PC-3 (cell line): ENCODE results near the gene KIF13A. TPM values are rescaled to one million over a fixed set of nuclear protein-coding genes. Genes with fewer than 3 reads are reported as not detected.
A peak's percentile ranks its signal among the peaks of the same experiment; 100 is the strongest.

Experiments used
- ATAC-seq: fragments of 200-7000 bp; cut with Tn5 transposase; 2 replicates; pipeline ENCODE4 v1.9.1; 2020; ENCODE audit warnings: mild to moderate bottlenecking, moderate library complexity
- BruUV-seq: library from RNA; stranded (reverse); fragments of 400-500 nt; replicated peaks from 2 replicates; lab custom pipeline; 2021; lab: Mats Ljungman, UMichigan
- CTCF ChIA-PET: fragments of 300-600 bp; sonication (Branson Sonifier 250); formaldehyde crosslinking; loops from one replicate; lab custom pipeline; 2022; ENCODE audit warnings: antibody characterized with exemption; lab: Charles Lee
- POLR2A ChIA-PET: fragments of 300-600 bp; sonication (Branson Sonifier 250); formaldehyde crosslinking; loops from one replicate; lab custom pipeline; 2022; ENCODE audit warnings: antibody characterized with exemption; ENCODE audit not compliant: unreplicated experiment; lab: Charles Lee
- DNase-seq: peaks from one replicate; pipeline ENCODE4 v3.0.0-alpha.2; 2015
- H2AFZ ChIP-seq: fragments of 300-600 bp; sonication (generic); 2 replicates; pipeline ENCODE4 v1.6.0; 2016; ENCODE audit warnings: antibody characterized with exemption, low read length
- H3F3A ChIP-seq: fragments of 300-600 bp; sonication (generic); one replicate; pipeline ENCODE4 v1.6.0; 2017; ENCODE audit warnings: antibody characterized with exemption, low read length, control low read depth, mild to moderate bottlenecking; ENCODE audit not compliant: unreplicated experiment
- H3K27ac ChIP-seq: fragments of 300-600 bp; sonication (generic); 2 replicates; pipeline ENCODE4 v1.5.1; 2016; ENCODE audit warnings: mild to moderate bottlenecking, low read length
- H3K27me3 ChIP-seq: fragments of 300-600 bp; sonication (generic); 2 replicates; pipeline ENCODE4 v1.6.1; 2016; ENCODE audit warnings: low read length, mixed read lengths
- H3K36me3 ChIP-seq: fragments of 300-600 bp; sonication (generic); 2 replicates; pipeline ENCODE4 v1.6.1; 2016; ENCODE audit warnings: low read depth, mixed run types, low read length, mixed read lengths
- H3K4me1 ChIP-seq: fragments of 300-600 bp; sonication (generic); 2 replicates; pipeline ENCODE4 v1.5.1; 2016; ENCODE audit warnings: low read length; ENCODE audit not compliant: insufficient read depth
- H3K4me2 ChIP-seq: fragments of 300-600 bp; sonication (generic); 2 replicates; pipeline ENCODE4 v1.6.0; 2016; ENCODE audit warnings: low read length
- H3K4me3 ChIP-seq: fragments of 300-600 bp; sonication (generic); 2 replicates; pipeline ENCODE4 v1.5.1; 2016; ENCODE audit warnings: mild to moderate bottlenecking, low read length, mixed read lengths
- H3K79me2 ChIP-seq: fragments of 300-600 bp; sonication (generic); 2 replicates; pipeline ENCODE4 v1.6.1; 2017; ENCODE audit warnings: low read length, mixed read lengths
- H3K9ac ChIP-seq: fragments of 300-600 bp; sonication (generic); 2 replicates; pipeline ENCODE4 v1.6.0; 2016; ENCODE audit warnings: mild to moderate bottlenecking, low read length
- H3K9me2 ChIP-seq: fragments of 300-600 bp; sonication (generic); replicated peaks from 2 replicates; pipeline ENCODE4 v1.6.1; 2016; ENCODE audit warnings: mixed run types, low read length, mixed read lengths
- H3K9me3 ChIP-seq: fragments of 300-600 bp; sonication (generic); 2 replicates; pipeline ENCODE4 v1.6.1; 2016; ENCODE audit warnings: low read length, mixed read lengths
- H4K20me1 ChIP-seq: fragments of 300-600 bp; sonication (generic); 2 replicates; pipeline ENCODE4 v1.6.1; 2016; ENCODE audit warnings: low read length, mixed read lengths
- EZH2 ChIP-seq: fragments of 300-600 bp; sonication (generic); IDR thresholded peaks from one replicate; pipeline ENCODE4 v1.6.1; 2017; ENCODE audit warnings: antibody characterized with exemption, mild to moderate bottlenecking, low read length; ENCODE audit not compliant: unreplicated experiment
- EZH2phosphoT487 ChIP-seq: fragments of 300-600 bp; sonication (generic); IDR thresholded peaks from 2 replicates; pipeline ENCODE4 v1.6.1; 2018; ENCODE audit warnings: mild to moderate bottlenecking, antibody characterized with exemption, low read length, borderline replicate concordance
- intact Hi-C: fragments of 100-400 bp; cut with micrococcal nuclease; formaldehyde crosslinking; loops from 2 replicates; pipeline ENCODE4 v1.9.0; 2023
- total RNA-seq: library from RNA; depleted of rRNA; stranded (reverse); fragments of >200 nt; gene quantifications from 2 replicates; pipeline ENCODE4 v1.2.3, GENCODE V29; 2014
- TF ChIP-seq, protein P1 (sequence below): fragments of 300-600 bp; sonication (generic); conservative IDR thresholded peaks from 2 replicates; pipeline ENCODE4 v1.5.1; 2017; ENCODE audit warnings: antibody characterized with exemption, low read depth, mild to moderate bottlenecking, low read length

KIF13A gene
- total RNA-seq, 1 experiment from 2014 or later = 21.3 TPM

DNA sequence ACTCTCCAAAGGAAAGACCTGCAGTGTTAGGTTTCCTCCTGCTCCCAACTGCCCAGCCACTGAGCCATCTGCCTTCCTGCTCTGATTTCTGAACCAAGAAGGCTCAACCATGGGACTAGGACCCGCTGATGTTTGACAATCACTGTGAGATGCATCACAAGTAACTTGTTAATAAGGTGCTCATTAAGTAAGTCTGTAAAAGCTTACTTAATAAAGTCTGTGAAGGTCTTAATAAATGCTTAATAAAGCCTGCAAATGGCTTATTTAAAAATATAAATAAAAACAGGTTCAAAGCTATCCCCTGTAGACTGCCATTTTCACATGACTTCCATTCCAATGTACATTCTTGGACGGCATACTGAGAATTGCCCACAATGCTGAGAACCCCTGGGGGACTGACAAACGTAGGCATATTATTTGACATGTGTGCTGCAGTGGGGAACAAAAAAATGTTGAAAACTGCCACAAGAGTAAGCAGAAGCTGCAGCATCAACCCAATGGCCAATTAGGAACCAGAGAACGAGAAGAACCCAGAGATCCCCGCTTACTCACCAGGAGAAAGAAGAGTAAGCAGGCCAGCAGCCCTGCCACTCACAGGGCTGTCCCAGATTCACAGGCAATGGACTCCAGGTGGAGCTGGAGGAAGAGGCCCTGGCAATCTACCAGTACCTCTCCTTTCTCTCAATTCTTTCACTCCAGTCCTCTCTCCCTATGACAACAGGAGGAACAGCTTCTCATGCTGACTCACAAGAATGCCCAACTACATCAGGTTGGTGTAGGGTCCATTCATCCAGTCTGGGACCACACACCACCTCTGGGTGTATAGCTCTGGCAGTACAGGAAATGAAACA is 19.5 kb downstream of the KIF13A start:
- Histone ChIP-seq H3K79me2 (peaks cover 46% of the 10 kb centered on the region), H3K4me1 (peaks cover 33% of the 10 kb centered on the region), H3K27me3 (no peaks in the 10 kb centered on the region), H3K36me3 (no peaks in the 10 kb centered on the region), H3K4me2 (no peak overlapping the region), H3K27ac (no peak overlapping the region), H3K9me3 (no peaks in the 10 kb centered on the region), H3K4me3 (no peak overlapping the region), H4K20me1 (no peaks in the 10 kb centered on the region), H3F3A (no peaks in the 10 kb centered on the region), H3K9ac (no peak overlapping the region), H3K9me2 (no peaks in the 10 kb centered on the region), H2AFZ (no peak overlapping the region)
- DNase-seq = peak; percentile 69
- TF ChIP-seq EZH2phosphoT487 (no peak), EZH2 (no peak)
- TF ChIP-seq, protein P1, sequence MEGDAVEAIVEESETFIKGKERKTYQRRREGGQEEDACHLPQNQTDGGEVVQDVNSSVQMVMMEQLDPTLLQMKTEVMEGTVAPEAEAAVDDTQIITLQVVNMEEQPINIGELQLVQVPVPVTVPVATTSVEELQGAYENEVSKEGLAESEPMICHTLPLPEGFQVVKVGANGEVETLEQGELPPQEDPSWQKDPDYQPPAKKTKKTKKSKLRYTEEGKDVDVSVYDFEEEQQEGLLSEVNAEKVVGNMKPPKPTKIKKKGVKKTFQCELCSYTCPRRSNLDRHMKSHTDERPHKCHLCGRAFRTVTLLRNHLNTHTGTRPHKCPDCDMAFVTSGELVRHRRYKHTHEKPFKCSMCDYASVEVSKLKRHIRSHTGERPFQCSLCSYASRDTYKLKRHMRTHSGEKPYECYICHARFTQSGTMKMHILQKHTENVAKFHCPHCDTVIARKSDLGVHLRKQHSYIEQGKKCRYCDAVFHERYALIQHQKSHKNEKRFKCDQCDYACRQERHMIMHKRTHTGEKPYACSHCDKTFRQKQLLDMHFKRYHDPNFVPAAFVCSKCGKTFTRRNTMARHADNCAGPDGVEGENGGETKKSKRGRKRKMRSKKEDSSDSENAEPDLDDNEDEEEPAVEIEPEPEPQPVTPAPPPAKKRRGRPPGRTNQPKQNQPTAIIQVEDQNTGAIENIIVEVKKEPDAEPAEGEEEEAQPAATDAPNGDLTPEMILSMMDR = no peak
- POLR2A ChIA-PET = no interaction called here
- ATAC-seq = peak; percentile 49
- CTCF ChIA-PET = interaction anchor here (0.5 kb wide), 1 partner anchor 20 kb away, joined by 4 read pairs; no protein-coding TSS in a partner anchor
- intact Hi-C loops = no loop called here
- no TSS peak for BruUV-seq

- H3K4me1 ChIP-seq = peaks cover 22% of the 10 kb centered on the region
- intact Hi-C loops = no loop called here
Observed at GRCh38 chr6:17966451-17966850, 21.0 kb downstream of the KIF13A start.

More at GRCh38 chr6:17966451-17966850, 21.0 kb downstream of the KIF13A start:
- H3K9me2 ChIP-seq = no peaks in the 10 kb centered on the region
- H3K27me3 ChIP-seq = no peaks in the 10 kb centered on the region
- H3K4me2 ChIP-seq = no peak overlapping the region
- no peak overlapping the region for H2AFZ ChIP-seq
- H3K4me3 ChIP-seq = no peak overlapping the region
- no TSS peak for BruUV-seq
- ChIA-PET CTCF (no interaction called here), POLR2A (no interaction called here)
- no peak for DNase-seq
- TF ChIP-seq EZH2phosphoT487 = no peak
- TF ChIP-seq, protein P1 = no peak
- no peak for TF ChIP-seq EZH2
- H3K79me2 ChIP-seq = peaks cover 38% of the 10 kb centered on the region
- no peaks in the 10 kb centered on the region for H4K20me1 ChIP-seq
- no peak overlapping the region for H3K9ac ChIP-seq
- ATAC-seq = no peak
- H3F3A ChIP-seq = no peaks in the 10 kb centered on the region
- H3K9me3 ChIP-seq = no peaks in the 10 kb centered on the region
- H3K27ac ChIP-seq = no peak overlapping the region
- no peaks in the 10 kb centered on the region for H3K36me3 ChIP-seq
